Measurements from ENCODE around the gene IRF5.

DNA sequence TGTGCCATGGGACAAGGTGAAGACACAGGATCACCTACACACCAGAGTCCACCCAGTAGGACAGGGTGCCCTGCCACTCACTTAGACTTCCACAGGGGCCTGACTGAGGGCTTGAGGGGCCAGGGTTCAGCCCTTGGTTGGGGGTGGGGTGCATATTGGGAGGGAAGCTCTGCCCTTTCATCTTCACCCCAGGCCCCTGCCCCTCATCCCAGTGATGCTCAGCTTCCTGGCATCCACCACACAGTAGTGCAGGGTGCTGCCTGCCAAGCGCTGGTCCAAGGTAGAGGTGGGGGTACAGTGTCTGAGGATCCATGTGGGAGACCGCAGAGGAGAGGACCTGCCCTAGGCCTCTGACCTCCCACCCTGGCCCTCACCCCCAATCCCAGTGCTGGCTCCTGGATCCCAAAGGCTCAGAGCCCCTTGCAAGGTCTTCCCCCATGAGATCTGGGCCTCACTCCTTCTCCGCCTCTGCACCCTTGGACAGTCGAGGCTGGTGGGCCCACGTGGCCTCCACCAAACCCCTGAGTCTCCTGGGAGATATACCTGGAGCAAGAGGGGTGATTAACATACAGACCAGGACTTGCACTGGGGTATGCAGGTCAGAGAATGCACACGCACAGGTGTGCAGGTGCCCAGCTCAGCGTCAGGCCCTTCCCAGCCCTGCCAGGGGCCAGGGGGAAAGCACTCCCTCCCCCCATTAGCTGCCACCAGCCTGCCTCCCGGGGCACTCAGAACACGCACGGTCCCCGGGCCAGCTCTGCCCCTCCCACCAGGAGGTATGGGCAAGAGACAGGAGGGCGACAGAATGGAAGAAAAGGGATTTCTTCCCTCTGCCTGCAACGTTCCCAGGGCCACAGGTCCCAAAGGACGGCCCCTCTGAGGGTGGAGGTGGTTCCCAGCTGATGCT lies 8.6 kb upstream of the IRF5 start:
- TF ChIP-seq CTCF (IDR thresholded peaks at IDR 0.05; ENCODE audit: low read depth, low read length, missing input control): no peak
- TF ChIP-seq SP1 (IDR thresholded peaks at IDR 0.05): no peak
- TF ChIP-seq, protein P1, sequence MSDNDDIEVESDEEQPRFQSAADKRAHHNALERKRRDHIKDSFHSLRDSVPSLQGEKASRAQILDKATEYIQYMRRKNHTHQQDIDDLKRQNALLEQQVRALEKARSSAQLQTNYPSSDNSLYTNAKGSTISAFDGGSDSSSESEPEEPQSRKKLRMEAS (IDR thresholded peaks at IDR 0.05): no peak
- no peak for TF ChIP-seq JUND (IDR thresholded peaks at IDR 0.05)
- TF ChIP-seq RXRA (IDR thresholded peaks at IDR 0.05): no peak
- TF ChIP-seq TAF1 (conservative IDR thresholded peaks at IDR 0.05): no peak
- TF ChIP-seq REST (IDR thresholded peaks at IDR 0.05): no peak
- TF ChIP-seq RAD21 (IDR thresholded peaks at IDR 0.05): no peak
- TF ChIP-seq, protein P2, sequence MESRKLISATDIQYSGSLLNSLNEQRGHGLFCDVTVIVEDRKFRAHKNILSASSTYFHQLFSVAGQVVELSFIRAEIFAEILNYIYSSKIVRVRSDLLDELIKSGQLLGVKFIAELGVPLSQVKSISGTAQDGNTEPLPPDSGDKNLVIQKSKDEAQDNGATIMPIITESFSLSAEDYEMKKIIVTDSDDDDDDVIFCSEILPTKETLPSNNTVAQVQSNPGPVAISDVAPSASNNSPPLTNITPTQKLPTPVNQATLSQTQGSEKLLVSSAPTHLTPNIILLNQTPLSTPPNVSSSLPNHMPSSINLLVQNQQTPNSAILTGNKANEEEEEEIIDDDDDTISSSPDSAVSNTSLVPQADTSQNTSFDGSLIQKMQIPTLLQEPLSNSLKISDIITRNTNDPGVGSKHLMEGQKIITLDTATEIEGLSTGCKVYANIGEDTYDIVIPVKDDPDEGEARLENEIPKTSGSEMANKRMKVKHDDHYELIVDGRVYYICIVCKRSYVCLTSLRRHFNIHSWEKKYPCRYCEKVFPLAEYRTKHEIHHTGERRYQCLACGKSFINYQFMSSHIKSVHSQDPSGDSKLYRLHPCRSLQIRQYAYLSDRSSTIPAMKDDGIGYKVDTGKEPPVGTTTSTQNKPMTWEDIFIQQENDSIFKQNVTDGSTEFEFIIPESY (IDR thresholded peaks at IDR 0.05): no peak
- TF ChIP-seq HNF4G (IDR thresholded peaks at IDR 0.05): no peak
- TF ChIP-seq GABPA (IDR thresholded peaks at IDR 0.05 in 1 of 2, conservative IDR thresholded peaks at IDR 0.05 in 1 of 2): no peak
- no peak for TF ChIP-seq EGR1 (IDR thresholded peaks at IDR 0.05; ENCODE audit: low read depth in 2 of 2)
- no peak for TF ChIP-seq YY1 (IDR thresholded peaks at IDR 0.05)
- TF ChIP-seq HNF4A (conservative IDR thresholded peaks at IDR 0.05): no peak

Measured in liver (tissue), 3 donors.